Upper lobe of right lung (tissue), 1 donor: ENCODE results near the gene CNPY1. TPM values are rescaled to one million over a fixed set of nuclear protein-coding genes. Genes with fewer than 3 reads are reported as not detected.

Experiments used
- ATAC-seq: fragments of 200-7000 bp; cut with Tn5 transposase; one replicate; pipeline ENCODE4 v1.9.1; 2020; ENCODE audit warnings: mild to moderate bottlenecking, moderate library complexity
- DNase-seq: peaks from one replicate; pipeline ENCODE4 v3.0.0-alpha.2; 2020
- H3K27ac ChIP-seq: fragments of 200-600 bp; one replicate; pipeline ENCODE4 v1.8.0; 2022
- H3K27me3 ChIP-seq: fragments of 200-600 bp; one replicate; pipeline ENCODE4 v1.8.0; 2022; ENCODE audit warnings: mild to moderate bottlenecking
- H3K36me3 ChIP-seq: fragments of 200-600 bp; one replicate; pipeline ENCODE4 v1.8.0; 2022
- H3K4me1 ChIP-seq: fragments of 200-600 bp; one replicate; pipeline ENCODE4 v1.8.0; 2022
- H3K4me3 ChIP-seq: fragments of 200-600 bp; one replicate; pipeline ENCODE4 v1.8.0; 2022; ENCODE audit warnings: mild to moderate bottlenecking
- H3K9me3 ChIP-seq: fragments of 200-600 bp; one replicate; pipeline ENCODE4 v1.8.0; 2022
- CTCF ChIP-seq: fragments of 200-600 bp; IDR thresholded peaks from one replicate; pipeline ENCODE4 v1.8.0; 2022; ENCODE audit warnings: antibody characterized with exemption
- intact Hi-C: fragments of 100-400 bp; cut with DNase I; formaldehyde crosslinking; loops from one replicate; pipeline ENCODE4 v1.11.0; 2022
- total RNA-seq: library from RNA; stranded (reverse); fragmentation: NEBNext Ultra II Directional; extraction: Animal tissue kit (Norgen Biotek cat#: 25700); gene quantifications from one replicate; pipeline ENCODE4 v1.2.1, GENCODE V29; 2021
- donor health status: DM: no; HTN: yes; CAD: no; lungs with severe emphysema.

CNPY1 gene
- total RNA-seq, 1 donor from 2014 or later: not detected

- no peak for TF ChIP-seq CTCF
- intact Hi-C loops: no loop called here
- H3K4me3 ChIP-seq: peak overlapping the region; percentile 8
- H3K9me3 ChIP-seq: no peaks in the 10 kb centered on the region
- H3K4me1 ChIP-seq: no peaks in the 10 kb centered on the region
- H3K27ac ChIP-seq: no peak overlapping the region
- DNase-seq (peak; percentile 63), ATAC-seq (peak; percentile 66)
- no peaks in the 10 kb centered on the region for H3K36me3 ChIP-seq
- H3K27me3 ChIP-seq: peaks cover 2% of the 10 kb centered on the region
Measured at GRCh38 chr7:155576900-155577508, 30.6 kb upstream of the CNPY1 start.

- no peak for TF ChIP-seq CTCF
- Histone ChIP-seq H3K4me1 (no peaks in the 10 kb centered on the region), H3K27me3 (peaks cover 8% of the 10 kb centered on the region), H3K36me3 (no peaks in the 10 kb centered on the region), H3K27ac (no peak overlapping the region), H3K4me3 (peak overlapping the region; percentile 8), H3K9me3 (no peaks in the 10 kb centered on the region)
- ATAC-seq (peak; percentile 83), DNase-seq (peak; percentile 82)
- intact Hi-C loops: no loop called here
Measured at GRCh38 chr7:155576416-155576815, 30.1 kb upstream of the CNPY1 start.

GRCh38 chr7:155574556-155575290 is 28.4 kb upstream of the CNPY1 start:
- peaks cover 11% of the 10 kb centered on the region for H3K27me3 ChIP-seq
- no peak overlapping the region for H3K27ac ChIP-seq
- no peaks in the 10 kb centered on the region for H3K9me3 ChIP-seq
- TF ChIP-seq CTCF: no peak
- ATAC-seq (no peak), DNase-seq (peak; percentile 34)
- no peaks in the 10 kb centered on the region for H3K36me3 ChIP-seq
- no peak overlapping the region for H3K4me3 ChIP-seq
- intact Hi-C loops: no loop called here
- H3K4me1 ChIP-seq: no peaks in the 10 kb centered on the region

GRCh38 chr7:155571581-155572345 is 25.4 kb upstream of the CNPY1 start:
- Histone ChIP-seq H3K27me3 (peaks cover 11% of the 10 kb centered on the region), H3K4me1 (no peaks in the 10 kb centered on the region), H3K36me3 (no peaks in the 10 kb centered on the region), H3K27ac (no peak overlapping the region), H3K4me3 (no peak overlapping the region), H3K9me3 (no peaks in the 10 kb centered on the region)
- intact Hi-C loops: no loop called here
- TF ChIP-seq CTCF: no peak
- no peak for DNase-seq
- no peak for ATAC-seq

GRCh38 chr7:155570991-155571390 is 24.6 kb upstream of the CNPY1 start:
- Histone ChIP-seq H3K4me3 (no peak overlapping the region), H3K27ac (no peak overlapping the region), H3K36me3 (no peaks in the 10 kb centered on the region), H3K27me3 (peaks cover 11% of the 10 kb centered on the region), H3K4me1 (no peaks in the 10 kb centered on the region), H3K9me3 (no peaks in the 10 kb centered on the region)
- DNase-seq (no peak), ATAC-seq (no peak)
- intact Hi-C loops: no loop called here
- TF ChIP-seq CTCF: no peak
